ENCODE measurements around the gene GRID2. TPM values are rescaled to one million over a fixed set of nuclear protein-coding genes. Genes with fewer than 3 reads are reported as not detected.

GRID2 gene
- under 0.01 TPM in 1 of 2 replicates, not detected in the other for total RNA-seq

DNA sequence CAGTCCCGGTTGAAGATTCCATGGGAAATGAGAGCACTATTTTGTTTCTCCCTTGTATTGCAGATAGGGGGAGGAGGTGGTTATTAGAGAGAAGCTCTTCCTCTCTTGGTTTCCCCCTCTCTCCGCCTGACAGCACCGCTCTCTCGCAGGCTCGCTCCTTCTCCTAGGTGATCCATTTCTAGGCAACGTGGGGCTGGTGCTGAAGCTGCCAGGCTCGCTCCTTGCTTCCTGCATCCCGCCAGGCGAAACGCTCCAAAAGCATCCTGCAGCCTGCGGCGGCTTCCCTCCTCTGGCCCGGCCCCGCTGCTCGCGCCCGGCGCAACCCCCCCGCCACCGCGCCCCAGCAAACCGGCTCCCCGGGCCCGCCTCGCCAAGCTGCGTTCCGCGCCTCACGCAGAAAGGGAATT lies at the start of gene GRID2:
Gene GRID2 (plus strand): TSS at position 346 of the 407 bp plus-strand sequence.

